HG02840 (cell line): Measurements from ENCODE around the gene LPXN.
"Not testable (repeated sequence)": the region's sequence is repeated elsewhere in the genome, so short reads cannot be mapped to it uniquely, and the experiment has no call there.

Source experiments
- ATAC-seq: cut with Tn5 transposase; IDR thresholded peaks from one replicate; pipeline ENCODE4 v1.9.1; 2021; ENCODE audit warnings: mild to moderate bottlenecking, moderate library complexity, moderate number of reproducible peaks; ENCODE audit not compliant: unreplicated experiment, low FRiP score

LPXN gene

GRCh38 chr11:58579192-58580129 is 3.8 kb upstream of the LPXN start:
- ATAC-seq, result peak; percentile 40

- ATAC-seq, result peak; percentile 28
Measured at GRCh38 chr11:58578635-58579191, 3.1 kb upstream of the LPXN start, which contains the start of gene ZFP91. TSS of gene ZFP91 (plus strand) at chr11:58579063. CDS start at chr11:58579282, 219 bp downstream.

GRCh38 chr11:58578136-58578634 is 2.5 kb upstream of the LPXN start:
- no peak for ATAC-seq

- peak; percentile 48 for ATAC-seq
Measured at GRCh38 chr11:58577555-58578135, 2.0 kb upstream of the LPXN start.

GRCh38 chr11:58576887-58577471 is 1.3 kb upstream of the LPXN start:
- no peak for ATAC-seq

GRCh38 chr11:58574881-58575280 is 775 bp downstream of the LPXN start:
- ATAC-seq, result no peak

GRCh38 chr11:58573451-58574104 is 2.1 kb downstream of the LPXN start:
- ATAC-seq, result no peak

- not testable (repeated sequence) for ATAC-seq
Measured at GRCh38 chr11:58572906-58573305, 2.8 kb downstream of the LPXN start.

- no peak for ATAC-seq
Measured at GRCh38 chr11:58567889-58568512, 7.7 kb downstream of the LPXN start.

GRCh38 chr11:58564231-58564630 is 11.4 kb downstream of the LPXN start:
- no peak for ATAC-seq

- ATAC-seq, result peak; percentile 75
Measured at GRCh38 chr11:58562375-58562800, 13.3 kb downstream of the LPXN start.

- ATAC-seq, result no peak
Measured at GRCh38 chr11:58561394-58562098, 14.1 kb downstream of the LPXN start.

GRCh38 chr11:58560842-58561241 is 14.8 kb downstream of the LPXN start:
- ATAC-seq, result no peak

GRCh38 chr11:58549644-58550043 is 26.0 kb downstream of the LPXN start:
- ATAC-seq, result no peak

- ATAC-seq, result no peak
Measured at GRCh38 chr11:58546841-58547240, 28.8 kb downstream of the LPXN start.

GRCh38 chr11:58531865-58532341 is 43.8 kb downstream of the LPXN start:
- ATAC-seq, result no peak

- ATAC-seq, result no peak
Measured at GRCh38 chr11:58530236-58530635, 45.4 kb downstream of the LPXN start.

GRCh38 chr11:58527429-58527828 is 48.2 kb downstream of the LPXN start:
- ATAC-seq, result no peak

- no peak for ATAC-seq
Measured at GRCh38 chr11:58526721-58527120, 48.9 kb downstream of the LPXN start.
